ENCODE results near the gene MRPS7. TPM values are rescaled to one million over a fixed set of nuclear protein-coding genes. Genes with fewer than 3 reads are reported as not detected.

The MRPS7 gene
- polyA plus RNA-seq, 3 donors, result 26.7 to 122 (median 101) TPM

- no peak overlapping the region for H3K4me2 ChIP-seq (replicated peaks; ENCODE audit: extremely low read depth, low read length, poor library complexity, severe bottlenecking)
Observed at GRCh38 chr17:75241996-75242460, 19.7 kb upstream of the MRPS7 start.

GRCh38 chr17:75242461-75243042, 19.1 kb upstream of the MRPS7 start:
- peaks cover 50% of the 10 kb centered on the region for H3K79me2 ChIP-seq (ENCODE audit: insufficient read depth, low read length)
- WGBS (ENCODE audit: insufficient coverage), result 44% methylated on average over 6 of the region's 17 CpGs
- peak overlapping the region; percentile 25 to 54 for H3K27ac ChIP-seq (ENCODE audit: low read depth in 1 of 2, low read length in 2 of 2)
- H3K27ac Mint-ChIP-seq, result peak overlapping the region; percentile 57 to 85 (median 73)
- no peak overlapping the region for H3K4me3 ChIP-seq (replicated peaks in 1 of 3; ENCODE audit: low read depth in 2 of 3, low read length in 3 of 3)
- peak overlapping the region in 1 of 2 donors; percentile 35 for H3K4me3 Mint-ChIP-seq
- peaks cover 0 to 1% (median 0%) of the 10 kb centered on the region in 7 donors for H3K9me3 Mint-ChIP-seq
- H3K36me3 ChIP-seq (replicated peaks in 1 of 2; ENCODE audit: control insufficient read depth in 1 of 2, insufficient read depth in 2 of 2, low read length in 2 of 2), result peaks cover 86 to 97% of the 10 kb centered on the region in 2 donors
- H3K27me3 ChIP-seq (ENCODE audit: control insufficient read depth in 2 of 2, insufficient read depth in 2 of 2, low read length in 2 of 2), result no peaks in the 10 kb centered on the region
- peaks cover 51% of the 10 kb centered on the region for H3K4me1 Mint-ChIP-seq
- no peak overlapping the region for H3K9ac ChIP-seq (ENCODE audit: insufficient read depth, low read length, poor library complexity, severe bottlenecking)
- H4K20me1 ChIP-seq (ENCODE audit: insufficient read depth, low read length), result peaks cover 96% of the 10 kb centered on the region
- H3K4me1 ChIP-seq (ENCODE audit: control insufficient read depth in 1 of 2, insufficient read depth in 2 of 2, low read length in 2 of 2), result peaks cover 34 to 43% of the 10 kb centered on the region in 2 donors
- H3K4me2 ChIP-seq (replicated peaks; ENCODE audit: extremely low read depth, low read length, poor library complexity, severe bottlenecking), result no peak overlapping the region
- no peaks in the 10 kb centered on the region for H3K27me3 Mint-ChIP-seq (ENCODE audit: low read depth in 3 of 3)
- peaks cover 83 to 99% of the 10 kb centered on the region in 2 donors for H3K36me3 Mint-ChIP-seq
- no peaks in the 10 kb centered on the region for H3K9me3 ChIP-seq (replicated peaks in 1 of 2; ENCODE audit: control insufficient read depth in 1 of 2, insufficient read depth in 1 of 2, low read length in 2 of 2)
- peak in 2 of 3 donors; percentile 22 to 31 for DNase-seq
- TF ChIP-seq CTCF (IDR thresholded peaks at IDR 0.05), result no peak
- intact Hi-C loops (cut with micrococcal nuclease), result no loop called here
- no peak overlapping the region for H2AFZ ChIP-seq (ENCODE audit: insufficient read depth, low read depth, low read length, poor library complexity, severe bottlenecking)

More at GRCh38 chr17:75241996-75242460, 19.7 kb upstream of the MRPS7 start:
- intact Hi-C loops (cut with micrococcal nuclease), result no loop called here
- peaks cover 51% of the 10 kb centered on the region for H3K4me1 Mint-ChIP-seq
- peaks cover 0 to 1% (median 0%) of the 10 kb centered on the region in 7 donors for H3K9me3 Mint-ChIP-seq
- H3K27me3 ChIP-seq (ENCODE audit: control insufficient read depth in 2 of 2, insufficient read depth in 2 of 2, low read length in 2 of 2), result no peaks in the 10 kb centered on the region
- DNase-seq, result no peak
- peaks cover 89 to 100% of the 10 kb centered on the region in 2 donors for H3K36me3 ChIP-seq (replicated peaks in 1 of 2; ENCODE audit: control insufficient read depth in 1 of 2, insufficient read depth in 2 of 2, low read length in 2 of 2)
- peaks cover 34 to 43% of the 10 kb centered on the region in 2 donors for H3K4me1 ChIP-seq (ENCODE audit: control insufficient read depth in 1 of 2, insufficient read depth in 2 of 2, low read length in 2 of 2)
- no peak overlapping the region for H2AFZ ChIP-seq (ENCODE audit: insufficient read depth, low read depth, low read length, poor library complexity, severe bottlenecking)
- no peaks in the 10 kb centered on the region for H3K9me3 ChIP-seq (replicated peaks in 1 of 2; ENCODE audit: control insufficient read depth in 1 of 2, insufficient read depth in 1 of 2, low read length in 2 of 2)
- peak overlapping the region in 1 of 2 donors; percentile 35 for H3K4me3 Mint-ChIP-seq
- H3K27ac Mint-ChIP-seq, result peak overlapping the region; percentile 57 to 85 (median 67)
- H4K20me1 ChIP-seq (ENCODE audit: insufficient read depth, low read length), result peaks cover 97% of the 10 kb centered on the region
- H3K27me3 Mint-ChIP-seq (ENCODE audit: low read depth in 3 of 3), result no peaks in the 10 kb centered on the region
- H3K4me3 ChIP-seq (replicated peaks in 1 of 3; ENCODE audit: low read depth in 2 of 3, low read length in 3 of 3), result no peak overlapping the region
- WGBS (ENCODE audit: insufficient coverage), result 74% methylated on average over 15 of the region's 15 CpGs
- peak overlapping the region; percentile 25 to 54 for H3K27ac ChIP-seq (ENCODE audit: low read depth in 1 of 2, low read length in 2 of 2)
- H3K36me3 Mint-ChIP-seq, result peaks cover 86 to 99% of the 10 kb centered on the region in 2 donors
- no peak for TF ChIP-seq CTCF (IDR thresholded peaks at IDR 0.05)
- H3K9ac ChIP-seq (ENCODE audit: insufficient read depth, low read length, poor library complexity, severe bottlenecking), result no peak overlapping the region
- peaks cover 44% of the 10 kb centered on the region for H3K79me2 ChIP-seq (ENCODE audit: insufficient read depth, low read length)
